Breast epithelium (tissue), 4 donors: ENCODE results near the gene TNFAIP8L3. TPM values are rescaled to one million over a fixed set of nuclear protein-coding genes. Genes with fewer than 3 reads are reported as not detected.
A peak's percentile ranks its signal among the peaks of the same experiment; 100 is the strongest.

ENCODE experiments used
- DNase-seq, 2 donors: peaks; one replicate each; pipeline ENCODE4 v3.0.0-alpha.2; 2019; ENCODE audit warnings: low spot score in 2 of 2
- H3K27ac ChIP-seq, 2 donors: fragments of 200-600 bp; sonication (generic) in 1 of 2; one replicate each; pipeline ENCODE4 v1.5.1; 2016 to 2019; ENCODE audit warnings: mild to moderate bottlenecking in 1 of 2
- H3K27me3 ChIP-seq, 2 donors: fragments of 200-600 bp; sonication (generic) in 1 of 2; one replicate each; pipeline versions ENCODE4 v1.5.1 to v1.6.0; 2017 to 2019; ENCODE audit warnings: control low read depth in 1 of 2, mild to moderate bottlenecking in 1 of 2
- H3K36me3 ChIP-seq: fragments of 200-600 bp; one replicate; pipeline ENCODE4 v1.5.1; 2019
- H3K4me1 ChIP-seq, 2 donors: fragments of 200-600 bp; sonication (generic); one replicate each; pipeline ENCODE4 v1.5.1; 2016 to 2019; ENCODE audit warnings: control low read depth in 1 of 2
- H3K4me3 ChIP-seq, 3 donors: fragments of 200-600 bp; sonication (generic); 1 replicate in 2 of 3; 2 replicates in 1 of 3; pipeline ENCODE4 v1.5.1; 2016 to 2019; ENCODE audit warnings: mild to moderate bottlenecking in 3 of 3, moderate library complexity in 2 of 3
- H3K9me3 ChIP-seq, 2 donors: fragments of 200-600 bp; sonication (generic) in 1 of 2; one replicate each; pipeline ENCODE4 v1.5.1; 2016 to 2019; ENCODE audit warnings: control low read depth in 1 of 2
- CTCF ChIP-seq, 3 donors: fragments of 450-650 bp; IDR thresholded peaks; one replicate each; pipeline ENCODE4 v1.5.1; 2016 to 2017; ENCODE audit warnings: antibody characterized with exemption in 3 of 3, mild to moderate bottlenecking in 3 of 3, moderate library complexity in 3 of 3
- POLR2A ChIP-seq: fragments of 450-650 bp; IDR thresholded peaks from one replicate; pipeline ENCODE4 v1.6.1; 2016; ENCODE audit warnings: antibody characterized with exemption, mild to moderate bottlenecking, moderate library complexity
- POLR2AphosphoS5 ChIP-seq, 3 donors: sonication (generic); formaldehyde crosslinking; IDR thresholded peaks; one replicate each; pipeline ENCODE4 v1.6.1; 2017; ENCODE audit warnings: antibody characterized with exemption in 3 of 3
- intact Hi-C: fragments of 100-400 bp; cut with DNase I; formaldehyde crosslinking; loops from one replicate; pipeline ENCODE4 v1.15.1; 2023; ENCODE audit warnings: low total_unique reads
- total RNA-seq, 3 donors: library from RNA; depleted of rRNA; stranded (reverse); fragments of >200 nt; gene quantifications; one replicate each; pipeline ENCODE4 v1.1.0, GENCODE V29; 2016

TNFAIP8L3 gene
- total RNA-seq, 3 donors from 2014 or later, result 2.5 to 4.3 (median 4.0) TPM

DNA sequence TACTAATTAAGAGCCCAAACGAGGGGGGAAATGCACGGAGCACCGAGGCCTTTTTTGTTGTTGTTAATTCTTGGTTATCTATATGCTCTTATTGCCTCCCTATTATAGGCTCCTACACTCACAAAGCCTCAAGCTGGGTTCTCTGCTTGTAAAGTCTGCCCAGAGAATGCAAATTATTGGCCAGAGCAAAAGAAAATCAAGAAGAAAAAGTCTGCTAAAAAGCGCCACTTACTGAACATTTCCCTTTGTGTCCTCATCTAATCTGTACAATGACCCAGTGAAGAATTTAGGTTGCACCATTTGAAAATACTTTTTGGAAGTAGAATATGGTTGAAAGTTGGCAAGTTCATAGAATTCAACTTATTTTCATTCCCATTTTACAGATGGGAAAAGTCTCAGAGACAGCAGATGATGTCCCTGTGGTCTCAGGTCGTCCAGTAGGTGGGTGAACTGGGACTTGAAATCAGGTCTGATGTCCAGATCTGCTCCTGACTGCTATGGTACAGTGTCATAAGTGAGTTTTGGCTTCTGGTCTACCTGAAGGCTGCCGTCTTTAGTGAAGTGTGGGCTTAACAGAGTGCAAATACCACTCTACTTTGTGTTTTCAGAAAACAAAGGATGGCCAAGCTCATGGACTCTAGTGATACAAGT, 1.1 kb upstream of the TNFAIP8L3 start:
- intact Hi-C loops, result no loop called here
- Histone ChIP-seq H3K36me3 (no peaks in the 10 kb centered on the region), H3K4me1 (peaks cover 0 to 6% of the 10 kb centered on the region in 2 donors), H3K9me3 (no peaks in the 10 kb centered on the region), H3K27ac (no peak overlapping the region), H3K4me3 (peak overlapping the region in 2 of 3 donors; percentile 56 to 80), H3K27me3 (peaks cover 3 to 31% of the 10 kb centered on the region in 2 donors)
- no peak for TF ChIP-seq POLR2A
- TF ChIP-seq POLR2AphosphoS5 (IDR thresholded peaks at IDR 0.05), result no peak
- no peak for TF ChIP-seq CTCF (IDR thresholded peaks at IDR 0.05)
- DNase-seq, result no peak

- Histone ChIP-seq H3K4me1 (peaks cover 0 to 6% of the 10 kb centered on the region in 2 donors), H3K27ac (peak overlapping the region in 1 of 2 donors; percentile 67), H3K36me3 (no peaks in the 10 kb centered on the region), H3K4me3 (peak overlapping the region; percentile 56 to 80 (median 66)), H3K27me3 (peaks cover 3 to 20% of the 10 kb centered on the region in 2 donors), H3K9me3 (no peaks in the 10 kb centered on the region)
- DNase-seq, result no peak
- no peak for TF ChIP-seq POLR2A
- TF ChIP-seq POLR2AphosphoS5 (IDR thresholded peaks at IDR 0.05), result no peak
- intact Hi-C loops, result no loop called here
Measured at GRCh38 chr15:51093839-51094605, 684 bp downstream of the TNFAIP8L3 start.

DNA sequence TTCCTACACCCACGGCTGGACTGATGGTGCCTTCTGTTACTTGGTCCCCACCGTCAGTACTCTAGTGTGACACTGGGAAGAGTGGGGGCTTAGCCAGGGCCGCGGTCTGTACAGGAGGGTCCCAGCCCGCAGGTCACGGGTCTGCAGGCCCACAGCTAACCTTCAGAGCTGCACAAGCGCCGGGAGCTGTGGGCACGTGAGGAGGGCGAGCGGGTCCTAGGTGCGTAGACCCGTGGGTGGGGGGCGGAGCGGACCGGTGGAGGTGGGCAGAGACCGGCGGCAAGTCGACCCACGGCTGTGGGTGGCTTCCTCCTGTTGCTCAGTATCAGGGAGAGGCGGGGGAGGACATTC, 1.2 kb downstream of the TNFAIP8L3 start:
- H3K9me3 ChIP-seq, result no peaks in the 10 kb centered on the region
- peaks cover 3 to 20% of the 10 kb centered on the region in 2 donors for H3K27me3 ChIP-seq
- peak overlapping the region in 1 of 2 donors; percentile 67 for H3K27ac ChIP-seq
- intact Hi-C loops, result no loop called here
- H3K4me1 ChIP-seq, result peaks cover 0 to 6% of the 10 kb centered on the region in 2 donors
- H3K36me3 ChIP-seq, result no peaks in the 10 kb centered on the region
- no peak for TF ChIP-seq CTCF (IDR thresholded peaks at IDR 0.05)
- TF ChIP-seq POLR2AphosphoS5 (IDR thresholded peaks at IDR 0.05), result no peak
- no peak for TF ChIP-seq POLR2A
- peak overlapping the region; percentile 56 to 80 (median 66) for H3K4me3 ChIP-seq
- no peak for DNase-seq

DNA sequence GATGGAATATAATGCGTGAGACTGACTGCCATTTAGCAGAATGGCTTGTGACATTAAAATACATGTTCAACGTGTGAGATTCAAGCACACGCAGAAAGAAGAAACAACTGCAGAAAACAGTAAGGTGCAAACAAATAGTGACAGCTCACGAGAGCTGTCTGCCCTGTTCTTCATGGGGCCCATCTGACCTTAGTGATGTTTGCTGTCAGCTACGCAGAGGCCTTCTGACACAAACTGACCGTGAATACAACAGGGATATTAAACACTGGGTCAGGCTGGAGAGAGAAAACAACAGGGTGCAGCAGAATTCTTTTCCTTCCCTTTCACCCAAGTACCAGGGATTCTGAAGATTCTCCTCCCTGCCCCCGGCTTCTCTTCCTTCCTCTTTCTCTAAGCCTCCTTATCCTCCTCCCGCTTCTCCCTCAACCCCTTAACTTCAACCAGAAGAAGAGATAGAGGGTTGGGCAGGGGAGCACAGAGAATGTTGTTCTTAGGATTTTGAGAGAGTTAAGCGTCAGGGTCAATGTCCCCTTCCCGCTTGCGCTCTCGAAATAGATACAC, 2.1 kb downstream of the TNFAIP8L3 start:
- Histone ChIP-seq H3K27ac (peak overlapping the region in 1 of 2 donors; percentile 43), H3K27me3 (peaks cover 3 to 18% of the 10 kb centered on the region in 2 donors), H3K4me3 (no peak overlapping the region), H3K36me3 (no peaks in the 10 kb centered on the region), H3K4me1 (peaks cover 0 to 6% of the 10 kb centered on the region in 2 donors), H3K9me3 (no peaks in the 10 kb centered on the region)
- intact Hi-C loops, result no loop called here
- TF ChIP-seq POLR2A (no peak), POLR2AphosphoS5 (IDR thresholded peaks at IDR 0.05) (no peak), CTCF (IDR thresholded peaks at IDR 0.05) (no peak)
- no peak for DNase-seq

DNA sequence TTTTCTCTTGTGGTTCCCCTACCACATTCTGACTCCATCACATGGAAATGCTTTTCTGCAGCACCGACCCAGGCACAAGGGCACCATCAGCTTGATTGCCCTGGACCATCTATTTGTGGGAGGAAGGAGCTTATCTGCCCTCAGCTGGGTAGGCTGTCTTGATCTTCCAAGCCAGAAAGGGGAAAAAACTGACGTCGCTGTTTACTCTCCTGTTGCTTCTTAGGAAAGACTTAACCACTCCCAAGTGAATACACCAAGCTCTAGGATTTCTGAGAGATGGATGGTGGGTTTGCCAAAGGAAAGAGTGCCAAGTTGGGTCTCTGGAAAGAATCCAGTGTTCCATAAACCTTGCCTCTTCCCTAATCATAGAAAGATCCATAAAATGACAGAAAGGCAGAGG, 4.0 kb downstream of the TNFAIP8L3 start:
- intact Hi-C loops, result no loop called here
- Histone ChIP-seq H3K4me3 (no peak overlapping the region), H3K27ac (no peak overlapping the region), H3K36me3 (no peaks in the 10 kb centered on the region), H3K4me1 (peaks cover 0 to 6% of the 10 kb centered on the region in 2 donors), H3K9me3 (no peaks in the 10 kb centered on the region), H3K27me3 (peaks cover 3 to 12% of the 10 kb centered on the region in 2 donors)
- no peak for DNase-seq
- TF ChIP-seq POLR2A, result no peak
- no peak for TF ChIP-seq POLR2AphosphoS5 (IDR thresholded peaks at IDR 0.05)
- TF ChIP-seq CTCF (IDR thresholded peaks at IDR 0.05), result no peak
